ENCODE results near the gene ARGFX.

DNA sequence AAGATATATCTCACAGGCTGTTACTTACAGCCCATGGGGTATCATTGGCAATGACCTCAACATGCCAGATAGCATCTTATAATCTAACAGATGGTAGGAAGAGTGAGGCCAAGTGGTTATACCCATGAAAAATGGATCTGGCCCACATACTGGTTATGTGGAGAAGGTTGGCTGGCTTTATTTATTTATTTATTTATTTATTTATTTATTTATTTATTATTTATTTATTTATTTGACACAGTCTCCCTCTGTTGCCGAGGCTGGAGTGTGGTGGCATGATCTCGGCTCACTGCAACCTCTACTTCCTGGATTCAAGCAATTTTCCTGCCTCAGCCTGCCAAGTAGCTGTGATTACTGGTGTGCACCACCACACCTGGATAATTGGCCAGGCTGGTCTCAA is 37.0 kb downstream of the ARGFX start:
- TF ChIP-seq, protein P1, sequence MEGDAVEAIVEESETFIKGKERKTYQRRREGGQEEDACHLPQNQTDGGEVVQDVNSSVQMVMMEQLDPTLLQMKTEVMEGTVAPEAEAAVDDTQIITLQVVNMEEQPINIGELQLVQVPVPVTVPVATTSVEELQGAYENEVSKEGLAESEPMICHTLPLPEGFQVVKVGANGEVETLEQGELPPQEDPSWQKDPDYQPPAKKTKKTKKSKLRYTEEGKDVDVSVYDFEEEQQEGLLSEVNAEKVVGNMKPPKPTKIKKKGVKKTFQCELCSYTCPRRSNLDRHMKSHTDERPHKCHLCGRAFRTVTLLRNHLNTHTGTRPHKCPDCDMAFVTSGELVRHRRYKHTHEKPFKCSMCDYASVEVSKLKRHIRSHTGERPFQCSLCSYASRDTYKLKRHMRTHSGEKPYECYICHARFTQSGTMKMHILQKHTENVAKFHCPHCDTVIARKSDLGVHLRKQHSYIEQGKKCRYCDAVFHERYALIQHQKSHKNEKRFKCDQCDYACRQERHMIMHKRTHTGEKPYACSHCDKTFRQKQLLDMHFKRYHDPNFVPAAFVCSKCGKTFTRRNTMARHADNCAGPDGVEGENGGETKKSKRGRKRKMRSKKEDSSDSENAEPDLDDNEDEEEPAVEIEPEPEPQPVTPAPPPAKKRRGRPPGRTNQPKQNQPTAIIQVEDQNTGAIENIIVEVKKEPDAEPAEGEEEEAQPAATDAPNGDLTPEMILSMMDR (IDR thresholded peaks at IDR 0.05; ENCODE audit: low read depth, low read length, poor library complexity, severe bottlenecking), result no peak
- no peak for TF ChIP-seq EZH2phosphoT487 (IDR thresholded peaks at IDR 0.05; ENCODE audit: borderline replicate concordance, low read length)
